Measurements from ENCODE around the gene CELF2.

The CELF2 gene

DNA sequence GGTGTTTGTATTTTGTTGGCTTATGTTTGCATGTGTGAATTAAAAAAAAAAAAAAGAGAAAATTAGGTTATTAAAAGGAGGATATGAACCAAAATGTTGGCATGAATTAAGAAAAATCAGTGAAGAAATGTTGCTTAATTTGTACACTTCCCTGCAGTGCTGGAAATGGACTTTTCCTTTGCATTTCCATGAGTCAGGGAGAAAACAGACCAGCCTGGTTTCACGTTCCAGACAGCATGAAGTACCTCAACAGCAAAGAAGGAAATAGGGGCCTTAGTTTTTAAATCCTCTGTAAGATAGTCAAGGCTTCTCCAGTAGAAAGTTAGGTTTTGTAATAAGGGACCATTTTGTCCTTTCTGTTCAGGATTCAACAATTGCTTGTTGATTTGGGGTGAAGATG, 159.7 kb downstream of the CELF2 start:
- no peak overlapping the region for H3K4me3 ChIP-seq (ENCODE audit: low read depth, low read length)
- ChIA-PET CTCF (interaction anchor here (2.8 kb wide), 1 partner anchor 11 kb away, joined by 13 read pairs; no protein-coding TSS in a partner anchor), POLR2A (no interaction called here)
- TF ChIP-seq, protein P1, sequence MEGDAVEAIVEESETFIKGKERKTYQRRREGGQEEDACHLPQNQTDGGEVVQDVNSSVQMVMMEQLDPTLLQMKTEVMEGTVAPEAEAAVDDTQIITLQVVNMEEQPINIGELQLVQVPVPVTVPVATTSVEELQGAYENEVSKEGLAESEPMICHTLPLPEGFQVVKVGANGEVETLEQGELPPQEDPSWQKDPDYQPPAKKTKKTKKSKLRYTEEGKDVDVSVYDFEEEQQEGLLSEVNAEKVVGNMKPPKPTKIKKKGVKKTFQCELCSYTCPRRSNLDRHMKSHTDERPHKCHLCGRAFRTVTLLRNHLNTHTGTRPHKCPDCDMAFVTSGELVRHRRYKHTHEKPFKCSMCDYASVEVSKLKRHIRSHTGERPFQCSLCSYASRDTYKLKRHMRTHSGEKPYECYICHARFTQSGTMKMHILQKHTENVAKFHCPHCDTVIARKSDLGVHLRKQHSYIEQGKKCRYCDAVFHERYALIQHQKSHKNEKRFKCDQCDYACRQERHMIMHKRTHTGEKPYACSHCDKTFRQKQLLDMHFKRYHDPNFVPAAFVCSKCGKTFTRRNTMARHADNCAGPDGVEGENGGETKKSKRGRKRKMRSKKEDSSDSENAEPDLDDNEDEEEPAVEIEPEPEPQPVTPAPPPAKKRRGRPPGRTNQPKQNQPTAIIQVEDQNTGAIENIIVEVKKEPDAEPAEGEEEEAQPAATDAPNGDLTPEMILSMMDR (IDR thresholded peaks at IDR 0.05; ENCODE audit: insufficient read depth, low read length, missing control alignments), result no peak
- no peak for DNase-seq (ENCODE audit: low read depth, low spot score)

DNA sequence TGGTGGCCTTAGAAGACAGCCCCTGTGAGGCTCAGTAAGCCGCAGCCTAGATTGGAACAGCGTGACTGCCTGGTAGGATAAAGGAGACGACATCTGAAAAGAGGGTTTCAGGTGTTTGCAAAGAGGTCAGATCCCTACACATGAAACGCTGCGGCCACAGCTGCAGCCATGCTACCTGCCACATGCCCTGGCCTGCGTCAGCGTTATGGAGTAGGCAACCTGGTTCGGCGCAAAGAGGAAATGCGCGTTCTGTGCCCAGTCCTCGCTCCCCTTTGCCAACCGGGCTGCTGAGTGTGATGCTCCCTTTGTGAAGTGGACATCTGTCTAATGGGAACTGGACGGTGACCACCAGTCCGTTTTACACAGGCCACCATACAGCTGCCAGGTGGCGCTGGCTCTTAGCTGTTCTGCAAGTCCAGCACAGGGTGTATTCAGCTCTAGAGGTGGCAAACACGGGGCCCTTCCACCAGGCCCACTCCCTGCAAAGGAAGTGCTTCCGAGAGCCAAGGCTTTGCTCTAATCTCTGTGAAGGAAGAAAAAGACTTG, 160.3 kb downstream of the CELF2 start:
- no peak overlapping the region for H3K4me3 ChIP-seq (ENCODE audit: low read depth, low read length)
- DNase-seq (ENCODE audit: low read depth, low spot score), result no peak
- ChIA-PET CTCF (interaction anchor here (2.8 kb wide), 1 partner anchor 12 kb away, joined by 13 read pairs; no protein-coding TSS in a partner anchor), POLR2A (no interaction called here)
- TF ChIP-seq, protein P1 (IDR thresholded peaks at IDR 0.05; ENCODE audit: insufficient read depth, low read length, missing control alignments), result no peak

DNA sequence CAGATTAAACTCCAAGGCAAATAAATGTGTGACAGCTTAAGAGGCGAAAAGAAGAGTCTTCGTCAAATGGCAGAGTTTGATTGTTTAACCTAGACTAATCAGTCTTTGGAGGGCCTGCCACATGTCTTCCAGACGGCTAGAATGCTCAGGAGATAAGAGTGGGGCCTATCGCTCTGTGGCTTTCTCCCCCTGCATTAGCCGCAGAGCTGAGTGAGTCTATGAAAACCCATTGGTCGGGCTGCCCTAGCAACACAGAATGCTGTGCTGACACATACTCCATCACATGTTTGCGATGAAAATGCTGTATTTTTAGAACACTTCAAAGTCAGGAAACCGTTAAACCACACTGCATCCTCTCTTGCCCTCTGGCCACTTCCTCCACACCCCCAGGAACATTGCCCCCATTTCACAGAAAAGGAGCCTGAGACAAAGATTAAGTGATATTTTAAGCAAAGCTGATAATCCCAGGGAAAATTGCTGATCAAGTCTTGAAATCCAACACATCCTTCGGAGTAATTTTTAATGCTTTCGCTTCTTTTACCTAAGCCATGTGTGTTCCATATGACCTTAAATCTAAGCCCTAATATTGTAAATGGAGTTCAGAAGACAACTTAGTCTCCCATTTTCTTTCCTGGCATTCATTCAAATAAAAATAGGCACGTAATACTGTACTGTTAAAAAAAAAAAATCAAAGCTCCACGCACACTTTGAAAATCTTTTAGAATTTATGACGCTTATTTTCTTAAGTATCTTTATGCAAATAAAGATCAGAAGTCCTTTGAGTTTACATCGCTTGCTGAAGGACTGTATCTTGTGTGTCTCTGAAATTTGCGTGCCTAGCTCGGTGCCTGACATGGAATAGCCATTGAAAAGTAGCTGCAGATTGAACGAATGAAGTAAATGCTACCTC, 161.2 kb downstream of the CELF2 start:
- peak; percentile 52 for DNase-seq (ENCODE audit: low read depth, low spot score)
- POLR2A ChIA-PET, result no interaction called here
- TF ChIP-seq, protein P1 (IDR thresholded peaks at IDR 0.05; ENCODE audit: insufficient read depth, low read length, missing control alignments), result no peak
- H3K4me3 ChIP-seq (ENCODE audit: low read depth, low read length), result no peak overlapping the region
- CTCF ChIA-PET, result interaction anchor here (2.8 kb wide), 1 partner anchor 12 kb away, joined by 13 read pairs; no protein-coding TSS in a partner anchor

DNA sequence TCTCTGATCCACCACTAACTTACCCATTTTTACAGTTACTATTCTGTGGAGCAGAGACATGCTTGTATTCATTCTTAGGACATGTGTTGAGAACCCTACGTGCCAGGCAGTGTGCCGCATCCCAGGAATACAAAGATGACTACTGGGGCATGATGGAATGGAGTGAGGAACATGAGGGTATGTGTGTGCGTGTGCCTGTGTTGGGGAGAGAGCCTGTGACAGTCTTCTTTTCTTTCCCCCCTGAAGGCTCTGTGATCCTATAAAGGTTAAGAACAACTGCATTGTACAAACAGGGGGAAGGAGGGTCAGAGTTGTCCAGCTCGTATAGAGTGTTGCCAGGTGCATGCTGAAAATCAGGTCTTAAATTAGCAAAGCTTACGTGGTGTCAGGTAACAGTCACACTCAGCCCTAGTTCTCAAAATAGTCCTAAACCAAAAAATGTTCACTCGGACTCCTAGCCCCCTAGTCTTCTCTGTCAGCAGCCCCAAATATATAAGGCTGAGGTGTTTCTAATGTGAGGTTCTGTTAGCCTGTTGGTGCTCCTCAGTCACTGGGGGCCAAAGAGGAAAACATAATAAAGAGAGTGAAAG, 161.9 kb downstream of the CELF2 start:
- CTCF ChIA-PET, result interaction anchor here (2.8 kb wide), 1 partner anchor 13 kb away, joined by 13 read pairs; no protein-coding TSS in a partner anchor
- DNase-seq (ENCODE audit: low read depth, low spot score), result no peak
- TF ChIP-seq, protein P1 (IDR thresholded peaks at IDR 0.05; ENCODE audit: insufficient read depth, low read length, missing control alignments), result no peak
- POLR2A ChIA-PET, result no interaction called here
- no peak overlapping the region for H3K4me3 ChIP-seq (ENCODE audit: low read depth, low read length)

DNA sequence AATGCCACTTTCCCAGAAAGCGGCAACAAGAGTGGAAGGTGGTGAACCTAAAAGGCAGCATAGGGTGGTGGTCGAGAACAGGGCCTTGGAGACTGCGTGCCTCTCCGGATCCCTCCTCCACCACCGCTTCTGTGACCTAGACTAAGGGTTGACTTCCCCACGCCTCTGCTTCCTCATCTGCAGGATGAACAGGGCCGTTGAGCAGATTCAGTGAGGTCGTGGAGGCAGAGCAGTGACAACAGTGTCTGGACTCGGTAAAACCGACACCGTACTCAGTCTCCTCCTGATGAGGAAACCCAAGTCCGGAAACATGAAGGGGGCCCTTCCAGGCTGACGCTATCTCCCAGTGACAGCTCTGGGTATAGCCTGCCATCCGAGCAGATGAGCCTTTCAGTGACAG, 162.6 kb downstream of the CELF2 start:
- POLR2A ChIA-PET, result no interaction called here
- TF ChIP-seq, protein P1 (IDR thresholded peaks at IDR 0.05; ENCODE audit: insufficient read depth, low read length, missing control alignments), result no peak
- H3K4me3 ChIP-seq (ENCODE audit: low read depth, low read length), result no peak overlapping the region
- CTCF ChIA-PET, result no interaction called here
- DNase-seq (ENCODE audit: low read depth, low spot score), result no peak

DNA sequence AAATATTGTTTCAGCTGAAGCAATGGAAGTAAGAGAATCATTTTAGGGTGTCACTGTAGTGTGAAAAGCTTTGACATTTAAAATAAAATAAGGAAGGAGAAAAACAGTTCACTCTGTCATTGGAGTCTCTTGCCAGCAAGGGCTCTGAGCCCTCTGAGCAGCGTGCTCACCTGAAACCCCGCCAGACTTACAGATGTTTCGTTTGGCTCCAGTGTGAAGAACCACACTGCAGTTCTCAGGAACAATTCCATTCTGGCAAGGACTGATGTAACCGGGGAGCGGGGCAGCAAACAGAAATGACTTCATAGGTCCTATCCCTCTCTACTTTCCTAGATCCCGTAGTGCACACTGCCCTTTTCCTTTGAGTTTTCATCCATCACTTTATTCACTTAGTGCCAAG, 164.3 kb downstream of the CELF2 start:
- ChIA-PET POLR2A (no interaction called here), CTCF (no interaction called here)
- no peak for DNase-seq (ENCODE audit: low read depth, low spot score)
- no peak overlapping the region for H3K4me3 ChIP-seq (ENCODE audit: low read depth, low read length)
- TF ChIP-seq, protein P1 (IDR thresholded peaks at IDR 0.05; ENCODE audit: insufficient read depth, low read length, missing control alignments), result no peak
